ENCODE data around the gene GBP1.

DNA sequence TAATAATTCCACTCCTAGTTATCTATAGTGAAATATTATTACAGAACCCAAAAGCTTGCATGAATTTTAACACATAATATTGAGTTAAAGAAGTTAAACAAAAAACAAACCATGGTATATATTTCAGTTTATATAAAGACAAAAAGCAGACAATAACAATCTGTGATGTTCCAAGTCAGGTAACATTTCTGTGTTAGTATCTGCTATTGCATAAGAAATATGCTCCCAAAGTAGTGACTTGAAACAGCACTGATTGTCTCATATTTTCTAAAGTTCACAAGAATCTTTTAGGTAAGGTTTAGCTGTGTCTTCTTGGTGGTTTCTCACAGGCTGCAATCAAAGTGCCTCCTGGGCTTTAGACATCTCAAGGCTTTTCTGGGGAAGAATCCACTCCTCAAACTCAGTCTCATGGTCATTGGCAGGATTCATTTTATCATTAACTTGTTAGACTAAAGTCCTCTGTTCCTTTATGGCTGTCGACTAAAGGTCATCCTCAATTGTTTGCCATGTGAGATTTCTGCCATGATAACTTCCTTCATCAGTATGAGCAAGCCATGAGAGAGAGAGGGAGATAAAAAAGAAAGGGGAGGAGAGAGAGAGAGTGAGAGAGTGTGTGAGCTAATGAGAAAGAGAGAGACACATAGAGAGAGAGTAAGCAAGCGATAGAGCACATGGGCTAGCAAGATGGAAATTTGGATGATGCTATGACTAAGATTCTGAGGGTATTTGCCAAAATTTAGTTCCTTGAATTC, 19.9 kb downstream of the GBP1 start:
- TF ChIP-seq POLR2A (IDR thresholded peaks at IDR 0.05), result no peak
- TF ChIP-seq, protein P1, sequence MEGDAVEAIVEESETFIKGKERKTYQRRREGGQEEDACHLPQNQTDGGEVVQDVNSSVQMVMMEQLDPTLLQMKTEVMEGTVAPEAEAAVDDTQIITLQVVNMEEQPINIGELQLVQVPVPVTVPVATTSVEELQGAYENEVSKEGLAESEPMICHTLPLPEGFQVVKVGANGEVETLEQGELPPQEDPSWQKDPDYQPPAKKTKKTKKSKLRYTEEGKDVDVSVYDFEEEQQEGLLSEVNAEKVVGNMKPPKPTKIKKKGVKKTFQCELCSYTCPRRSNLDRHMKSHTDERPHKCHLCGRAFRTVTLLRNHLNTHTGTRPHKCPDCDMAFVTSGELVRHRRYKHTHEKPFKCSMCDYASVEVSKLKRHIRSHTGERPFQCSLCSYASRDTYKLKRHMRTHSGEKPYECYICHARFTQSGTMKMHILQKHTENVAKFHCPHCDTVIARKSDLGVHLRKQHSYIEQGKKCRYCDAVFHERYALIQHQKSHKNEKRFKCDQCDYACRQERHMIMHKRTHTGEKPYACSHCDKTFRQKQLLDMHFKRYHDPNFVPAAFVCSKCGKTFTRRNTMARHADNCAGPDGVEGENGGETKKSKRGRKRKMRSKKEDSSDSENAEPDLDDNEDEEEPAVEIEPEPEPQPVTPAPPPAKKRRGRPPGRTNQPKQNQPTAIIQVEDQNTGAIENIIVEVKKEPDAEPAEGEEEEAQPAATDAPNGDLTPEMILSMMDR (IDR thresholded peaks at IDR 0.05), result no peak
